ENCODE measurements around the gene ALPL.
A peak's percentile ranks its signal among the peaks of the same experiment; 100 is the strongest.

ALPL gene

GRCh38 chr1:21594935-21595897, 86.0 kb downstream of the ALPL start:
- Histone ChIP-seq H3K4me1 (ENCODE audit: control extremely low read depth in 1 of 4, control insufficient read depth in 4 of 4, insufficient read depth in 4 of 4, low read length in 3 of 4) (peaks cover 0 to 11% (median 9%) of the 10 kb centered on the region in 4 experiments), H3K9me3 (ENCODE audit: control extremely low read depth in 1 of 5, control insufficient read depth in 4 of 5, insufficient read depth in 2 of 5, low read depth in 1 of 5, low read length in 4 of 5) (no peaks in the 10 kb centered on the region), H3K27ac (ENCODE audit: insufficient read depth in 1 of 2, low read depth in 1 of 2, low read length in 2 of 2, poor library complexity in 1 of 2, severe bottlenecking in 2 of 2) (no peak overlapping the region), H3K27me3 (replicated peaks in 2 of 5; ENCODE audit: control insufficient read depth in 4 of 5, insufficient read depth in 5 of 5, low read length in 4 of 5) (peaks cover 0 to under 1% (median 0%) of the 10 kb centered on the region in 5 experiments), H3K4me3 (ENCODE audit: control insufficient read depth in 1 of 7, extremely low read depth in 1 of 7, insufficient read depth in 4 of 7, low read depth in 2 of 7, low read length in 6 of 7) (no peak overlapping the region), H3K36me3 (ENCODE audit: control insufficient read depth in 4 of 4, insufficient read depth in 4 of 4, low read length in 3 of 4) (no peaks in the 10 kb centered on the region)
- POLR2A ChIA-PET: interaction anchor here (0.6 kb wide), 1 partner anchor 636 kb away, joined by 4 read pairs; no protein-coding TSS in a partner anchor
- CTCF ChIA-PET: interaction anchor here (1.4 to 1.8 kb wide), 3 partner anchors 12 to 63 kb away, joined by 3 to 7 read pairs (median 3); no protein-coding TSS in a partner anchor
- 69% methylated on average over 26 of the region's 26 CpGs for WGBS (ENCODE audit: insufficient coverage)
- DNase-seq: peak; percentile 19 to 53 (median 37)

GRCh38 chr1:21596174-21596573, 87.0 kb downstream of the ALPL start:
- no peak for DNase-seq
- ChIA-PET POLR2A (no interaction called here), CTCF (interaction anchor here (1.4 kb wide), 3 partner anchors 16 to 363 kb away, joined by 3 to 4 read pairs (median 3); no protein-coding TSS in a partner anchor)
- no peak overlapping the region for H3K27ac ChIP-seq (ENCODE audit: insufficient read depth in 1 of 2, low read depth in 1 of 2, low read length in 2 of 2, poor library complexity in 1 of 2, severe bottlenecking in 2 of 2)
- peaks cover 0 to 2% (median 0%) of the 10 kb centered on the region in 5 experiments for H3K27me3 ChIP-seq (replicated peaks in 2 of 5; ENCODE audit: control insufficient read depth in 4 of 5, insufficient read depth in 5 of 5, low read length in 4 of 5)
- no peak overlapping the region for H3K4me3 ChIP-seq (ENCODE audit: control insufficient read depth in 1 of 7, extremely low read depth in 1 of 7, insufficient read depth in 4 of 7, low read depth in 2 of 7, low read length in 6 of 7)
- no peaks in the 10 kb centered on the region for H3K36me3 ChIP-seq (ENCODE audit: control insufficient read depth in 4 of 4, insufficient read depth in 4 of 4, low read length in 3 of 4)
- 84% methylated on average over 9 of the region's 11 CpGs for WGBS (ENCODE audit: insufficient coverage)
- peaks cover 0 to 1% (median under 1%) of the 10 kb centered on the region in 4 experiments for H3K4me1 ChIP-seq (ENCODE audit: control extremely low read depth in 1 of 4, control insufficient read depth in 4 of 4, insufficient read depth in 4 of 4, low read length in 3 of 4)
- no peaks in the 10 kb centered on the region for H3K9me3 ChIP-seq (ENCODE audit: control extremely low read depth in 1 of 5, control insufficient read depth in 4 of 5, insufficient read depth in 2 of 5, low read depth in 1 of 5, low read length in 4 of 5)

GRCh38 chr1:21596628-21597027, 87.4 kb downstream of the ALPL start:
- no peak overlapping the region for H3K27ac ChIP-seq (ENCODE audit: insufficient read depth in 1 of 2, low read depth in 1 of 2, low read length in 2 of 2, poor library complexity in 1 of 2, severe bottlenecking in 2 of 2)
- H3K36me3 ChIP-seq (ENCODE audit: control insufficient read depth in 4 of 4, insufficient read depth in 4 of 4, low read length in 3 of 4): no peaks in the 10 kb centered on the region
- 100% methylated on average over 2 of the region's 2 CpGs for WGBS (ENCODE audit: insufficient coverage)
- no peak overlapping the region for H3K4me3 ChIP-seq (ENCODE audit: control insufficient read depth in 1 of 7, extremely low read depth in 1 of 7, insufficient read depth in 4 of 7, low read depth in 2 of 7, low read length in 6 of 7)
- no peaks in the 10 kb centered on the region for H3K9me3 ChIP-seq (ENCODE audit: control extremely low read depth in 1 of 5, control insufficient read depth in 4 of 5, insufficient read depth in 2 of 5, low read depth in 1 of 5, low read length in 4 of 5)
- POLR2A ChIA-PET: no interaction called here
- H3K27me3 ChIP-seq (replicated peaks in 2 of 5; ENCODE audit: control insufficient read depth in 4 of 5, insufficient read depth in 5 of 5, low read length in 4 of 5): peaks cover 0 to 2% (median 0%) of the 10 kb centered on the region in 5 experiments
- CTCF ChIA-PET: interaction anchor here (1.4 kb wide), 1 partner anchor 363 kb away, joined by 4 read pairs; no protein-coding TSS in a partner anchor
- no peak for DNase-seq
- H3K4me1 ChIP-seq (ENCODE audit: control extremely low read depth in 1 of 4, control insufficient read depth in 4 of 4, insufficient read depth in 4 of 4, low read length in 3 of 4): no peaks in the 10 kb centered on the region

- ChIA-PET CTCF (interaction anchor here (1.1 kb wide), 1 partner anchor 61 kb away, joined by 3 read pairs; no protein-coding TSS in a partner anchor), POLR2A (no interaction called here)
- Histone ChIP-seq H3K4me1 (ENCODE audit: control extremely low read depth in 1 of 4, control insufficient read depth in 4 of 4, insufficient read depth in 4 of 4, low read length in 3 of 4) (no peaks in the 10 kb centered on the region), H3K36me3 (ENCODE audit: control insufficient read depth in 4 of 4, insufficient read depth in 4 of 4, low read length in 3 of 4) (no peaks in the 10 kb centered on the region), H3K4me3 (ENCODE audit: control insufficient read depth in 1 of 7, extremely low read depth in 1 of 7, insufficient read depth in 4 of 7, low read depth in 2 of 7, low read length in 6 of 7) (no peak overlapping the region), H3K27me3 (replicated peaks in 2 of 5; ENCODE audit: control insufficient read depth in 4 of 5, insufficient read depth in 5 of 5, low read length in 4 of 5) (peaks cover 0 to 2% (median 0%) of the 10 kb centered on the region in 5 experiments), H3K9me3 (ENCODE audit: control extremely low read depth in 1 of 5, control insufficient read depth in 4 of 5, insufficient read depth in 2 of 5, low read depth in 1 of 5, low read length in 4 of 5) (no peaks in the 10 kb centered on the region), H3K27ac (ENCODE audit: insufficient read depth in 1 of 2, low read depth in 1 of 2, low read length in 2 of 2, poor library complexity in 1 of 2, severe bottlenecking in 2 of 2) (no peak overlapping the region)
- no peak for DNase-seq
- 94% methylated on average over 14 of the region's 19 CpGs for WGBS (ENCODE audit: insufficient coverage)
Observed at GRCh38 chr1:21597753-21598152, 88.5 kb downstream of the ALPL start.

GRCh38 chr1:21598417-21598816, 89.2 kb downstream of the ALPL start:
- CTCF ChIA-PET: no interaction called here
- POLR2A ChIA-PET: no interaction called here
- Histone ChIP-seq H3K4me1 (ENCODE audit: control extremely low read depth in 1 of 4, control insufficient read depth in 4 of 4, insufficient read depth in 4 of 4, low read length in 3 of 4) (no peaks in the 10 kb centered on the region), H3K4me3 (ENCODE audit: control insufficient read depth in 1 of 7, extremely low read depth in 1 of 7, insufficient read depth in 4 of 7, low read depth in 2 of 7, low read length in 6 of 7) (no peak overlapping the region), H3K27me3 (replicated peaks in 2 of 5; ENCODE audit: control insufficient read depth in 4 of 5, insufficient read depth in 5 of 5, low read length in 4 of 5) (peaks cover 0 to 2% (median 0%) of the 10 kb centered on the region in 5 experiments), H3K27ac (ENCODE audit: insufficient read depth in 1 of 2, low read depth in 1 of 2, low read length in 2 of 2, poor library complexity in 1 of 2, severe bottlenecking in 2 of 2) (no peak overlapping the region), H3K36me3 (ENCODE audit: control insufficient read depth in 4 of 4, insufficient read depth in 4 of 4, low read length in 3 of 4) (no peaks in the 10 kb centered on the region), H3K9me3 (ENCODE audit: control extremely low read depth in 1 of 5, control insufficient read depth in 4 of 5, insufficient read depth in 2 of 5, low read depth in 1 of 5, low read length in 4 of 5) (no peaks in the 10 kb centered on the region)
- WGBS (ENCODE audit: insufficient coverage): 93% methylated on average over 4 of the region's 7 CpGs
- DNase-seq: no peak

- Histone ChIP-seq H3K27me3 (replicated peaks in 2 of 5; ENCODE audit: control insufficient read depth in 4 of 5, insufficient read depth in 5 of 5, low read length in 4 of 5) (peaks cover 0 to 2% (median 0%) of the 10 kb centered on the region in 5 experiments), H3K4me3 (ENCODE audit: control insufficient read depth in 1 of 7, extremely low read depth in 1 of 7, insufficient read depth in 4 of 7, low read depth in 2 of 7, low read length in 6 of 7) (no peak overlapping the region), H3K36me3 (ENCODE audit: control insufficient read depth in 4 of 4, insufficient read depth in 4 of 4, low read length in 3 of 4) (no peaks in the 10 kb centered on the region), H3K9me3 (ENCODE audit: control extremely low read depth in 1 of 5, control insufficient read depth in 4 of 5, insufficient read depth in 2 of 5, low read depth in 1 of 5, low read length in 4 of 5) (no peaks in the 10 kb centered on the region), H3K4me1 (ENCODE audit: control extremely low read depth in 1 of 4, control insufficient read depth in 4 of 4, insufficient read depth in 4 of 4, low read length in 3 of 4) (no peaks in the 10 kb centered on the region), H3K27ac (ENCODE audit: insufficient read depth in 1 of 2, low read depth in 1 of 2, low read length in 2 of 2, poor library complexity in 1 of 2, severe bottlenecking in 2 of 2) (no peak overlapping the region)
- CTCF ChIA-PET: no interaction called here
- DNase-seq: no peak
- 84% methylated on average over 8 of the region's 8 CpGs for WGBS (ENCODE audit: insufficient coverage)
- POLR2A ChIA-PET: no interaction called here
Observed at GRCh38 chr1:21598904-21599303, 89.7 kb downstream of the ALPL start.

GRCh38 chr1:21599402-21599801, 90.2 kb downstream of the ALPL start:
- Histone ChIP-seq H3K27ac (ENCODE audit: insufficient read depth in 1 of 2, low read depth in 1 of 2, low read length in 2 of 2, poor library complexity in 1 of 2, severe bottlenecking in 2 of 2) (no peak overlapping the region), H3K4me3 (ENCODE audit: control insufficient read depth in 1 of 7, extremely low read depth in 1 of 7, insufficient read depth in 4 of 7, low read depth in 2 of 7, low read length in 6 of 7) (no peak overlapping the region), H3K9me3 (ENCODE audit: control extremely low read depth in 1 of 5, control insufficient read depth in 4 of 5, insufficient read depth in 2 of 5, low read depth in 1 of 5, low read length in 4 of 5) (no peaks in the 10 kb centered on the region), H3K27me3 (replicated peaks in 2 of 5; ENCODE audit: control insufficient read depth in 4 of 5, insufficient read depth in 5 of 5, low read length in 4 of 5) (peaks cover 0 to 2% (median 0%) of the 10 kb centered on the region in 5 experiments), H3K4me1 (ENCODE audit: control extremely low read depth in 1 of 4, control insufficient read depth in 4 of 4, insufficient read depth in 4 of 4, low read length in 3 of 4) (no peaks in the 10 kb centered on the region), H3K36me3 (ENCODE audit: control insufficient read depth in 4 of 4, insufficient read depth in 4 of 4, low read length in 3 of 4) (no peaks in the 10 kb centered on the region)
- WGBS (ENCODE audit: insufficient coverage): 91% methylated on average over 15 of the region's 15 CpGs
- ChIA-PET POLR2A (no interaction called here), CTCF (no interaction called here)
- DNase-seq: no peak

Data from common myeloid progenitor, CD34-positive (primary cell).